ENCODE results near the gene HIVEP1.

HIVEP1 gene

DNA sequence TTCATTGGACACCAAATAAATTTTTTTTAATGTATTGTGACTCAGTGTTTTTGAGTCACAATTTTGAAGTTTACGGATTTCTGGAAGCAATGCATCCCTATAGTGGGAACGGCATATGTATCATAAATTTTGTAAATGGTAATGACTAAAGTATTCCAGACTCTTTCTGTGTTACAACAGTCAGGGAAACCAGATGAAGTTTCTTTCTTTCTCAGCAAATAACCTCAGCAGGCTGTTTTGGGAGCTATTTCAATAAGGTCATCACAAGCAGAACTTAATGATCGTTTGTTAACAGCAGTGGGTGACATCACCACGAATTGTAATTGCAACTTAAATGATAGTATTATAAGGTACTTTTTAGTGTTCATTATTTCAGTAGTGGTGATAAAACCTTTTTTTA is 52.0 kb downstream of the HIVEP1 start:
- Mint-ChIP-seq H3K36me3 (ENCODE audit: low read depth) (peaks cover 11% of the 10 kb centered on the region), H3K27ac (peak overlapping the region; percentile 70), H3K9me3 (no peaks in the 10 kb centered on the region), H3K27me3 (ENCODE audit: low read depth) (no peaks in the 10 kb centered on the region), H3K4me1 (ENCODE audit: low read depth) (peaks cover 51% of the 10 kb centered on the region), H3K4me3 (no peak overlapping the region)

DNA sequence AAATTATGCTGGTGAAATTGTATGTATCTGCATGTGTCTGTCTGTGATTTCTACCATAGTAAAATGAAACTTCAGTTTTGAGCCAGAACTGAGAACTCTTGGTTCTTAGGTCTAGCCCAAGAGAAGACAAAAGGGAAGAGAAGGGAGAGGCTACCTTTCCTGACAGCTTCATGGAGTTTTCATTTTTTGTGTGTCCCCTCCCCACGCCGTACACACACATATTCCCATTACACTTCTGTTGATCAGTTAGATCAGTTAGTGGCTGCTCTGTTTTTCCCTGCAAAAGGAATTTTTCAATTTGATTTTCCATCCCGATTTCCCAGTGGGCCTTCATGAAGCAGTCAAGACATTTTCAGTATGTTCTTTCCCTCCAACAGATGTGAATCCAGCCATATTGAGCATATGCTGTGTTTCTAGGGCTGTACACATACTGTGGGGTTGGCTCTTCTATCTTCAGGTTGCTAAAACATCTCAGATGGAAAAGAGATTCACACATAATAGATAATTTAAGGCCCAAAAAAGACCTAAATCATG is 52.5 kb downstream of the HIVEP1 start:
- Mint-ChIP-seq H3K9me3 (no peaks in the 10 kb centered on the region), H3K27ac (peak overlapping the region; percentile 74), H3K36me3 (ENCODE audit: low read depth) (peaks cover 10% of the 10 kb centered on the region), H3K4me3 (peak overlapping the region; percentile 0), H3K27me3 (ENCODE audit: low read depth) (no peaks in the 10 kb centered on the region), H3K4me1 (ENCODE audit: low read depth) (peaks cover 48% of the 10 kb centered on the region)

DNA sequence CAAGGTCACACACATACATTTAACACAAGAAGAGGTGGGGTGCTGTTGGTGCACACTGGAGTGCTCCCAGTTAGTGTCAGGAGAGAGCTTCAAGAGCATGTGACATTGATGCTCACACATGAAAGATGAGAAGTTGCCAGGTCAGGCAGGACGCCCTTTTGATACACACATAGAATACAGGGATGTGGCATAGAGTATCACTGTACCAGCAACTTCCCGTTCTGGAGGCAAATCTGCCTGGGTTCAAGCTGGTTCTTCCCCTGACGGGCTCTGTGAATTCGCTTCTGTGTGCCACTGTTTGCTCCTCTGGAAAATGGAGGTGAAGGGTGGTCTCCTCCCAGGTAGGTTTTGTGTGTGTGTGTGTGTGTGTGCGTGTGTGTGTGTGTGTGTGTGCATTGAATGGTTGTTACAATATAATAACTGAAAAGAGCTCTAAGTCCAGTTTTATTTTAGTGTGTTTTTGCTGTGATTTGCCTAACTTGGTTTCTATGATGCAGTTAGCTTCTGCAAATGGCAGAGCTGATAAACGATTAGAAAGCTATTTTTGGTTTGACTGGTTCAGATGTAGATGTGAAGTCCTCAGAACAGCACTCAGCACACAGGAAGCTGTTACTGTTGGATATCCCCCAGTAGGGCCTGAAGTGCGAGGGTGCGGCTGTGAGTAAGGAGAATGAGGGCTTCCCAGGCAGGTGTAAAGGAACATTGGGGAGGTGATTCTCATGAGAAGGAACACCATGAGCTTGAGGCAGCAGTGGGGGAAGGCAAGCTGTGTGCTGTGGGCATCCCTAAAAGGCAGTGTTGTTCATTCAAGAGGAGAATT is 53.4 kb downstream of the HIVEP1 start:
- H3K9me3 Mint-ChIP-seq: no peaks in the 10 kb centered on the region
- peaks cover 47% of the 10 kb centered on the region for H3K4me1 Mint-ChIP-seq (ENCODE audit: low read depth)
- H3K4me3 Mint-ChIP-seq: peak overlapping the region; percentile 22
- H3K36me3 Mint-ChIP-seq (ENCODE audit: low read depth): peaks cover 14% of the 10 kb centered on the region
- H3K27ac Mint-ChIP-seq: peak overlapping the region; percentile 74
- no peaks in the 10 kb centered on the region for H3K27me3 Mint-ChIP-seq (ENCODE audit: low read depth)

DNA sequence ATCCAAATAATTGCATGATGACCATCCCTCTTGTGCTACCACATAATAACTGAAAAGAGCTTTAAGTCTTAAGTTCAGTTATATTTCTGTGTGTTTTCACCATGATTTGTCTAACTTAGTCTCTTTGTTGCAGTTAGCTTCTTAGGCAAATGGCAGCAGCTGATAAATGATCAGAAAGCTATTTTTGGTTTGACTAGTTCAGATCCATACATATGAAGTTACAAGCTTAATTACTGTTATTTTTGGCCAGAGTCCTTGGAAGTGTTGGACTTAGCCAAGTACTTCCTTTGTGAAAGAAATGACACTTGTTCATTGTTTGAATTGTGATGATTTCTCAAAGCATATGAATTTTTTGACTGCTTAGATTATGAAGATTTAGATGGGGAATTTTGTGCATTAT is 54.2 kb downstream of the HIVEP1 start:
- Mint-ChIP-seq H3K4me1 (ENCODE audit: low read depth) (peaks cover 46% of the 10 kb centered on the region), H3K4me3 (no peak overlapping the region), H3K27ac (peak overlapping the region; percentile 74), H3K36me3 (ENCODE audit: low read depth) (peaks cover 15% of the 10 kb centered on the region), H3K27me3 (ENCODE audit: low read depth) (no peaks in the 10 kb centered on the region), H3K9me3 (no peaks in the 10 kb centered on the region)

DNA sequence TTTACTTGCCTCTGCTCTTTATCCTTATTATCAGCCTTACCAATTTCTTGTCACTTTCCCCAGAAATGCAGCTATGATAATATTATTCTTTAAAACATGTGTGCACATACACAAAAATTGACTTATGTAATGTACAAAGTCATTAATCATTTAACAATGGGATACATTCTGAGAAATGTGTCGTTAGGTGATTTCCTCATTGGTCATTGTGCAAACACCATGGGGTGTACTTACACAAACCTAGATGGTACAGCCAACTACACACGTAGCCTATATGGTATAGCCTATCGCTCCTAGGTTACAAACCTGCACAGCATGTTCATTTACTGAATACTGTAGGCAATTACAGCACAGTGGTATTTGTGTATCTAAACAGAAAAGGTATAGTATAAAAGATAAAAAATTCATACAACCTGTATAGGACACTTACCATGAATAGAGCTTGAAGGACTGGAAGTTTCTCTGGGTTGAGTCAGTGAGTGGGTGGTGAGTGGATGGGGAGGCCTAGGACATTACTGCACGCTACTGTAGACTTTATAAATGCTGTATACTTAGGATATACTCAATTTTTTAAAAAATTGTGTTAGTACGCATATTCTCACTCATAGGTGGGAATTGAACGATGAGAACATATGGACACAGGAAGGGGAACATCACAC is 56.9 kb downstream of the HIVEP1 start:
- H3K4me3 Mint-ChIP-seq: no peak overlapping the region
- H3K9me3 Mint-ChIP-seq: no peaks in the 10 kb centered on the region
- no peaks in the 10 kb centered on the region for H3K27me3 Mint-ChIP-seq (ENCODE audit: low read depth)
- peaks cover 18% of the 10 kb centered on the region for H3K36me3 Mint-ChIP-seq (ENCODE audit: low read depth)
- H3K27ac Mint-ChIP-seq: no peak overlapping the region
- peaks cover 45% of the 10 kb centered on the region for H3K4me1 Mint-ChIP-seq (ENCODE audit: low read depth)

DNA sequence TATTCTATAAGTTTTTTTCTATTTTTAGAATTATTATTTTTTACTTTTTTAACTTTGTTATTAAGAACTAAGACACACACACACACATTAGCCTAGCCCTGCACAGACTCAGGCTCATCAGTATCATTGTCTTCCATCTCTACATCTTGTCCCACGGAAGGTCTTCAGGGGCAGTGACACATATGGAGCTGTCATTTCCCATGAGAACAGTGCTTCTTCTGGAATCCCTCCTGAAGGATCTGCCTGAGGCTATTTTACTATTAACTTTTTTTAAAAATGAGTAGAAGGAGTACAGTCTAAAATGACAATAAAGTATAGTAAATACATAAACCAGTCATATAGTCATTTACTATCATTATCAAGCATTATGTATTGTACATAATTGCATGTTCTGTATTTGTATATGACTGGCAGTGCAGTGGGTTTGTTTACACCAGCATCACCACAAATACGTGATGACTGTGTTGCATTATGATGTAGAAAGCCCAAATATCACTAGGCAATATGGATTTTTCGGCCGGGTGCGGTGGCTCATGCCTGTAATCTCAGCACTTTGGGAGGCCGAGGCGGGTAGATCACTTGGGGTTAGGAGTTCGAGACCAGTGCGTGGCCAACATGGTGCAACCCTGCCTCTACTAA is 57.9 kb downstream of the HIVEP1 start:
- Mint-ChIP-seq H3K27ac (no peak overlapping the region), H3K4me3 (no peak overlapping the region), H3K9me3 (no peaks in the 10 kb centered on the region), H3K27me3 (ENCODE audit: low read depth) (no peaks in the 10 kb centered on the region), H3K36me3 (ENCODE audit: low read depth) (peaks cover 18% of the 10 kb centered on the region), H3K4me1 (ENCODE audit: low read depth) (peaks cover 39% of the 10 kb centered on the region)

DNA sequence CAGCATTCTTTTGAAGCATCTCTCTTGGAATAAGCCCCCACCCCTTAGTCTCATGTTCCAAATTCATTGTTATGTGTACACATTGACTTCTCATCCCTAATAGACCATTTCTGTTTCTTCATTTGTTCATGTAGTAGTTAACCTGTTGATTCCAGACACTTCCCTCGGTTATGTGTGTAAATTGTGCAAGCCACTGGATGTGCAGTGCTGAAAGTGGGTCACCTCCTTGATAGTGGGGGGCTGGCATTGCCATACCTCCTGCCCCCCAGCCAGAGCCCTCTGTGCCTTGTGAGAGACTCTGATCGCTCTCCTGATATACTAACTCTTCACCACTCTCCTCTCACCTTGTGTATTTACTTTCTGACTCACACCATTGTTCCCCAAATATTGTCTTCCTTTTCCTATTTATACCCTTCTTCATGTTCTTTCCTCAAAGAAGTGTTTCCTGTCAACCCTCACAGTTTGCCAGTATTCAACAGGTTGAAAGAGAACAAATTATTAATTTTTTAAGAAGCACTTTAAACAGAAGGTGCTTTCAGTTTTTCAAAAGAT is 59.0 kb downstream of the HIVEP1 start:
- Mint-ChIP-seq H3K36me3 (ENCODE audit: low read depth) (peaks cover 15% of the 10 kb centered on the region), H3K27me3 (ENCODE audit: low read depth) (no peaks in the 10 kb centered on the region), H3K27ac (no peak overlapping the region), H3K9me3 (no peaks in the 10 kb centered on the region), H3K4me3 (no peak overlapping the region), H3K4me1 (ENCODE audit: low read depth) (peaks cover 34% of the 10 kb centered on the region)

DNA sequence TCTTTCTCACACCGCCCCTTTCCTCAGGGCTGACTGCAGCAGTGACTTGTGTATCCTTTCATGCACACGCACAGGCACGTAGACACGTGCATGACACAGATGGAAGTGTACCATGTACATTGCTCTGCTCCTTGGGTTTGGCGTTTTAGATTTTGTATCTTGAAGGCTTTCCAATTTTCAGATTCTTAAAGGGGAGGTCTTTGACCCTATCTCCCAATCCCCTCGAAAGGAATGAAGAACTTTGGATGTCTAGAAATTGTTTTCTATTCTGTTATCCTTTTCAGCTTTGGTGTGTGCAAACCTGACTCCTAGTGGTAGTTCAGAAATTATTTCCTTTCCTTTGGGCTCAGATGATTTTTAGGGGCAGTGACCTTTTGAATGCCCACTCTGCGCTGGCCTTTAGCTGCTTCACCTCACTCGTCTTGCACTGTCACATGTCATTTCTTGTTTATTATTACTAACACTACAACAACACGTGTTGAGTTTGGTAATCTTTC is 63.0 kb downstream of the HIVEP1 start:
- Mint-ChIP-seq H3K36me3 (ENCODE audit: low read depth) (peaks cover 12% of the 10 kb centered on the region), H3K4me1 (ENCODE audit: low read depth) (peaks cover 37% of the 10 kb centered on the region), H3K9me3 (no peaks in the 10 kb centered on the region), H3K27ac (peak overlapping the region; percentile 65), H3K27me3 (ENCODE audit: low read depth) (no peaks in the 10 kb centered on the region), H3K4me3 (peak overlapping the region; percentile 9)

DNA sequence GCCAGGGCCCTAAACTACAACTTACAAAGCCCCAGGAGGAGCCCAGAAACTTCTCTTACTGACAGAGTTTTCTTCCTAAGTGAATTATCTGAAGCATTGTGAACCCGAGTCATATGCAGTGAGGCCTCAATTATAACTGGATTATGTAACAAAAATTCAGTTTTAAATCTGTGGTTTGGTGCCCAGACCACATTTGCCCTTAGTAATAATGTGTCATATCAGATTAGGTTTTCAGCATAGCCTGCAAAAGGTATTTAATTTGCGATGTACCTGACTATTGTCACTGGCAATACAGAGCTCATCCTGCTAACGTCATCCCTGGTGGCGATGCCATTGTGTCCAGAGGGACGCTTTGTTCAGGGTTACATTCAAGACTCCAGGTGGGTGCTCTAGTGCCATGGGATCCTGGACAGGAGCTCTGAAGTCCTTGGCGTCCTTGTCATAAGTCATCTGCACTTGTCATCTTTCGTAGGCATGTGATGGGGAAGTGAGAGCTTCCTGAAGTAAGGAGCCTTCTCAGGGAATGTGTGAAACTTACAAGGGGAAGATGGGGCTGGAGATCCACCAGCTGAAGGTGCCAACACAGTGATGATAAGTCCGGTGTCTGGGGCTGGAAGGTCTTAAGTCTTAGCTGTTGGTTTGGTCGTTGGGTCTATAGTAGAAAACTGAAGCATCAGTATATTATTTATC is 65.1 kb downstream of the HIVEP1 start:
- Mint-ChIP-seq H3K9me3 (no peaks in the 10 kb centered on the region), H3K4me3 (no peak overlapping the region), H3K36me3 (ENCODE audit: low read depth) (peaks cover 8% of the 10 kb centered on the region), H3K4me1 (ENCODE audit: low read depth) (peaks cover 37% of the 10 kb centered on the region), H3K27ac (no peak overlapping the region), H3K27me3 (ENCODE audit: low read depth) (no peaks in the 10 kb centered on the region)

DNA sequence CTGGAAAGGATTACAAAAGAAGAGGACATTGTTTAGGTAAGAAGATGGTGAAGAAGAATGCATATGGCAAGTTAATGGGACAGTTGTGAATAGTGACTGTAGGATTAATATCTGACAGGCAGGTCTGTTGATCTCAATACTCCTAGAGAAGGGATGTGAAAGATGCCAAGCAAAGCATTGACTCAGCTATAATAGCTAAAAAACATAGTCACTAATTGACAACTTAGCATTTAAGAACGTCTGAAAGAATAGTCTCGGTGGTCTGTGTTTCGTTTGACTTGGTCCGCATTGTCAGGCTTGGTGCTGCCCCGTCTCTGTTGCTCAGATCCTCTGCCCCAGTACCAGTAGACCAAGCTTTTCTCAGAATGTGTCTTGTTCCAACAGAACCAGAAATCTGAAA is 65.9 kb downstream of the HIVEP1 start:
- Mint-ChIP-seq H3K4me1 (ENCODE audit: low read depth) (peaks cover 35% of the 10 kb centered on the region), H3K4me3 (no peak overlapping the region), H3K27me3 (ENCODE audit: low read depth) (no peaks in the 10 kb centered on the region), H3K27ac (no peak overlapping the region), H3K36me3 (ENCODE audit: low read depth) (peaks cover 4% of the 10 kb centered on the region), H3K9me3 (no peaks in the 10 kb centered on the region)

DNA sequence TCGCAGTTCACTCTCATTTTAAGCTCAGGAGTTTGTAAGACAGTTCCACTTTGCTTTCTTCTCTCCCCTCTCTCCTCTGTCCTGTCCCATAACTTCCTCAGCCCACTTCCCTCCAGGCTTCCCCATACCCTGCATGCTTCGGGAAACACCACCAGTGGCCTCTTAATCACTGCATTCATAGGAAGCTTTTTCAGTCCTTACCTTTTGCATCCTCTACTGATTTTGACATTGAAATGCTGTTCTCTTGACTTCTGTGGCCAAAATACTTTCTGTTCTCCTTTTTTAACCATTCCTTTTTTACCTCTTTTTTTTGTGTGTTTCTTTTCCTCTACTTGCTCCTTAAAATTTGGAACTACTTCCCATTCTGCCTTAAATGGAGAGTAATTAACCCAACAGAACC is 69.7 kb downstream of the HIVEP1 start:
- no peaks in the 10 kb centered on the region for H3K27me3 Mint-ChIP-seq (ENCODE audit: low read depth)
- no peaks in the 10 kb centered on the region for H3K9me3 Mint-ChIP-seq
- H3K36me3 Mint-ChIP-seq (ENCODE audit: low read depth): peaks cover 3% of the 10 kb centered on the region
- H3K27ac Mint-ChIP-seq: no peak overlapping the region
- no peak overlapping the region for H3K4me3 Mint-ChIP-seq
- peaks cover 23% of the 10 kb centered on the region for H3K4me1 Mint-ChIP-seq (ENCODE audit: low read depth)

DNA sequence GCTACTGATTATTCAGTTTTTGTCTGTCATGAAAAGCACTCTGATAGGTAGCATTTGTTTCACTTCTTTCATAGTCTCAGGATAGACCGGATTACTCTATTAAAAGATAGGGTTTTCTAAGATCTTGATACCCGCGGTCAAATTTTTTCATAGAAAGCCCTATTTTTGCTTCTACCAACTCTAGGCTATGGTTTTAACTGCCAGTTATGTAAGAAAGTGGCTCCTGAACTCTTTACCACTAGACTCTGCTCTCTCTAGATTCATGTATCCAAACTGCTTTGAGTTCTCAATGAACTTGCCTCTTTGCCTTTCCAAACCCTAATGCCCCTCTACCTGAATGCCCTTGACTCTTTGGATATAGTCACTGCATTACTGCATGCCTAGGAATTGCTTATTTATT is 70.3 kb downstream of the HIVEP1 start:
- no peak overlapping the region for H3K27ac Mint-ChIP-seq
- H3K9me3 Mint-ChIP-seq: no peaks in the 10 kb centered on the region
- H3K4me3 Mint-ChIP-seq: no peak overlapping the region

DNA sequence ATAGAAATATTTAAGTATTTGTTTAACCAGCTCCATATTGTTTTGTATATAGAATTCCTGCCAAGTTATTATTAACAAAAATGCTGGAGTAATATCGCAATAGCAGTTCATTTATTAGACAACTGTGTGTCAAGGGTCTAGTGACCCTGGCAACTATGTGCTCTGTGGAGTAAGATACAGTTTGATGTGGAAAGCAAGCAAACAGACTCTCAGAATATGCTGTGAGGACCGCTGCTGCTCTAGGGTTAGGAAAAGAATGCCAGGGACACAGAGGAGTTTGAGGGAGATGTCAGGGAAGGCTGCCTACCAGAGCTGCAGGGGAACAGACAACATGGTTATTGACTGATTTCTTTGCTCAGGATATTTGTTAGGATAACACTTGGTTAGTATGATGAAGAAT is 71.2 kb downstream of the HIVEP1 start:
- Mint-ChIP-seq H3K4me3 (no peak overlapping the region), H3K4me1 (ENCODE audit: low read depth) (peaks cover 18% of the 10 kb centered on the region), H3K27me3 (ENCODE audit: low read depth) (no peaks in the 10 kb centered on the region), H3K36me3 (ENCODE audit: low read depth) (no peaks in the 10 kb centered on the region), H3K27ac (no peak overlapping the region), H3K9me3 (no peaks in the 10 kb centered on the region)

More for the DNA sequence above, 70.3 kb downstream of the HIVEP1 start:
- no peaks in the 10 kb centered on the region for H3K27me3 Mint-ChIP-seq (ENCODE audit: low read depth)
- peaks cover 22% of the 10 kb centered on the region for H3K4me1 Mint-ChIP-seq (ENCODE audit: low read depth)
- no peaks in the 10 kb centered on the region for H3K36me3 Mint-ChIP-seq (ENCODE audit: low read depth)

DNA sequence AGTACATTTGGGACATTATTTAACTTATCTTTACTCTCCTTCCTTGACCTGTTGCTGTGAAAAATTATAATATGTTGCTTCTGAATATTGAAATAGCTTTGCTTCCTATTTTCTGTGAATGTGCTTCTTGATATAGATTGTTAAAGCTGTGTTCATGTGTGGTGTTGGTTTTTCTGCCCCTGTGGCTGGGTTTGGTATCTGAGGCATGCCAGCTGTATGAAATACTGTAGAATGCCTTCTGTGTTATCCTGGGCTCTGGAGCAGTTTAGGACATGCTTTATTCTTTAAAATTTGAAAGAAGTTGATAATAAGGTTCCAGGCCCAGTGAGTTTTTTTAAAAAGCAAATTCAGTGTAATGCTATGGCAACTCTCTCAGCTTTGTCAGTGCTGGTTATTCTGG is 71.7 kb downstream of the HIVEP1 start:
- no peaks in the 10 kb centered on the region for H3K27me3 Mint-ChIP-seq (ENCODE audit: low read depth)

More for the DNA sequence above, 71.7 kb downstream of the HIVEP1 start:
- H3K9me3 Mint-ChIP-seq: no peaks in the 10 kb centered on the region
- H3K27ac Mint-ChIP-seq: no peak overlapping the region
- peaks cover 18% of the 10 kb centered on the region for H3K4me1 Mint-ChIP-seq (ENCODE audit: low read depth)
- H3K36me3 Mint-ChIP-seq (ENCODE audit: low read depth): no peaks in the 10 kb centered on the region
- H3K4me3 Mint-ChIP-seq: no peak overlapping the region

Measured in T-helper 1 cell treated with Interleukin-12 subunit alpha and Interleukin-12 subunit beta and Interleukin-4 antibody, amounts not matched to agents 30 μg/mL and 1 μg/mL, for 36 hours (primary cell).